Activated CD4-positive, alpha-beta T cell treated with anti-CD3 and anti-CD28 coated beads, Interleukin-2, amount 10 ng/mL, durations not matched to agents 7 days and 5 days (primary cell): ENCODE results near the gene SOCS7. TPM values are rescaled to one million over a fixed set of nuclear protein-coding genes. Genes with fewer than 3 reads are reported as not detected.
A peak's percentile ranks its signal among the peaks of the same experiment; 100 is the strongest.

Experiments
- CTCF ChIA-PET: fragments of 350-600 bp; sonication (Branson Sonifier 250); formaldehyde crosslinking; loops from one replicate; lab custom pipeline; 2021; ENCODE audit warnings: antibody characterized with exemption; lab: Charles Lee
- POLR2A ChIA-PET: fragments of 350-600 bp; sonication (Branson Sonifier 250); formaldehyde crosslinking; loops from one replicate; lab custom pipeline; 2021; ENCODE audit warnings: antibody characterized with exemption; lab: Charles Lee
- DNase-seq: peaks from one replicate; pipeline ENCODE4 v3.0.0-alpha.2; 2020
- H3K27ac Mint-ChIP-seq: one replicate; pipeline ENCODE4 v1.8.0; 2021; ENCODE audit warnings: mild to moderate bottlenecking, moderate library complexity, mixed read lengths
- H3K27me3 Mint-ChIP-seq: one replicate; pipeline ENCODE4 v1.8.0; 2021; ENCODE audit warnings: mixed read lengths
- H3K36me3 Mint-ChIP-seq: one replicate; pipeline ENCODE4 v1.8.0; 2021; ENCODE audit warnings: low read depth, mixed read lengths
- H3K4me1 Mint-ChIP-seq: one replicate; pipeline ENCODE4 v1.8.0; 2021; ENCODE audit warnings: mixed read lengths
- H3K4me3 Mint-ChIP-seq: one replicate; pipeline ENCODE4 v1.8.0; 2021; ENCODE audit warnings: mild to moderate bottlenecking, moderate library complexity, mixed read lengths
- H3K9me3 Mint-ChIP-seq: one replicate; pipeline ENCODE4 v1.8.0; 2021; ENCODE audit warnings: mixed read lengths
- total RNA-seq, 2 experiments: library from RNA; stranded (reverse); gene quantifications; one replicate each; pipeline ENCODE4 v1.2.3, GENCODE V29; 2021

SOCS7 gene
- total RNA-seq, 2 experiments from 2014 or later, result 12.4 to 16.2 TPM

DNA sequence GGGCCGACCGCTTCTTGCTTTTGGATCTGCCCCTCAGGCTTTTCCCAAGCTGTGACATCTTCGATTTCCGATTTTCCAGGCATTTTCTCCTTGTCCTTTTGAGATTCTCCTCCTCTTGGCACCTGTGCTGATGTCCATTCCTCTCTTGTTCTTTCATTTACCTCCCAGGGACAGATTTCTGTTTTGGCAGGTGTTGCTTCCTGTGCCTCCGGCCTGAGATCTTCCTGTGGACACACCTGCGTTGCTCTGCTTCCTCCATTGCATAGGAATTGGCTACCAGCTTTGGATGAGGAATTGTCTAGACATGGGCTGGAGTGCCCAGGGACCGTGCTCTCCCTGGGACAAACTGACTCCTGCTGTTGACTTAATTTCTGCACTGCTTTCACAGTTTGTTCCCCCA is 23.0 kb upstream of the SOCS7 start:
- Mint-ChIP-seq H3K4me3 (no peak overlapping the region), H3K27ac (no peak overlapping the region), H3K4me1 (peaks cover 6% of the 10 kb centered on the region), H3K36me3 (no peaks in the 10 kb centered on the region), H3K9me3 (no peaks in the 10 kb centered on the region), H3K27me3 (no peaks in the 10 kb centered on the region)
- ChIA-PET CTCF (interaction anchor here (0.8 kb wide), 1 partner anchor 21 kb away, joined by 3 read pairs; no protein-coding TSS in a partner anchor), POLR2A (no interaction called here)
- DNase-seq, result no peak

DNA sequence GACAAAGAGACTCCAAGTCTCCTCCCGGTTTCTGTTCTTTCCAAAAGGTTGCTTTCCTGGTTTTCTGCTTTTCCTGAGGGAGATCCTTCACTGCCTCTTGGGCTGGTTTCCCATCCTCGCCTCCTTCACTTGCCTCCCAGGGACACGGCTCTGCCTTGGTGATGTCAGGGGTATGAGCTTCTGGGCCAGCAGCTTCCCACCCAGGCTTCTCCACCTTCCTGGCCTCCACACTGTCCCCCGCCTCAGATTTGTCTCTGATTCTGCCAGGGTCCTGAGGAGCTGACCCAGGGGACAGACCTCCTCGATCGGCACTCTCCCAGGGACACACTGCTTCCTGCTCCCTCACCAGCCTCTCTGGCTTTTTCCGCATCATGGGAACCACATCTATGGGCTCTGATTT is 22.4 kb upstream of the SOCS7 start:
- POLR2A ChIA-PET, result no interaction called here
- no peak for DNase-seq
- Mint-ChIP-seq H3K27ac (no peak overlapping the region), H3K4me1 (peaks cover 6% of the 10 kb centered on the region), H3K36me3 (no peaks in the 10 kb centered on the region), H3K4me3 (no peak overlapping the region), H3K9me3 (no peaks in the 10 kb centered on the region), H3K27me3 (peaks cover 2% of the 10 kb centered on the region)
- CTCF ChIA-PET, result interaction anchor here (0.8 to 7.7 kb wide), 2 partner anchors 19 to 20 kb away, joined by 3 to 34 read pairs; no protein-coding TSS in a partner anchor

DNA sequence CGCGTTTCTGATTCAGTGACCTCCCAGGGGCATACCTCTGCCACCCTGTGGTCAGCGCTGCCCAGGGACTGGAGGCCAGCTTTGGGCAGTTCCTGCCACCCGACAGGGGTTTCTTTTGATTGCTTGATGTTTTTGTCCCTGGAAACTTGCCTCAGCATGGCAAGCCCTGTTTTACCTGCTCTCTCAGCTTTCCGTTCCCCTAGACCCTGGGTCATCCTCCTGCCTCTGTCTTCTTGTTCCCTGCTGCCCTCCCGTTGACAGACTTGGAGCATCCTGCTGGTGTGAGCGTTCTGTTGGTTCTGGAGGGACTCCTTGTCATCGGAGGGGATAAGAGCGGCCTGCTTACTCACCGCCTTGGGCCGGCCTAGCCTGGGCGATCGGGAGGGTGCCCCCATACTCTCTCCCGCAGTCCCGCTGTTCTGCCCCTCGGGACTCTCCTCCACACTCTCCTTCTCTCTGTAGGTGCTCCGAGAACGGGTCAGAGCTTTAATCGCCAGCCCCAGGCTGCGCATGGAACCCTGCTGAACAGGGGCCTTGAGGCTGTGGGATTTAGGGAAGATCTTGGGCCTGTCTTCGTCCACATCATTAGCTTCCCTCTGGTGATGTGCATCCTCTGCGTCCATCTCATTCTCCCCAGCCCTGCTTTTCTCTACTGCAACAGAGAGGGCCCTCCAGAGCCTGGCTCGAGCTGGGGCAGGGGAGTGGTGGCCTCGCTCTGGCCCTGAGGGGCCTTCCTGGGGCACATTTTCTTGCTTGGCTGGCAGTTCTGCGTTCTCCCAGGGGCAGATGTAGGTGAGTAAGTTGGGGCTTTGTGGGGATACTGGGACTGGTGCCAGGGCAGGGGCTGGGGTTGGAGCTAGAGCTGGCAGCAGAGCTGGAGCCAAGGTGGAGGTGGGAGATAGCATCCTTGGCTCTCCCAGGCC is 21.6 kb upstream of the SOCS7 start:
- H3K36me3 Mint-ChIP-seq, result no peaks in the 10 kb centered on the region
- peaks cover 2% of the 10 kb centered on the region for H3K27me3 Mint-ChIP-seq
- POLR2A ChIA-PET, result no interaction called here
- no peaks in the 10 kb centered on the region for H3K9me3 Mint-ChIP-seq
- CTCF ChIA-PET, result interaction anchor here (1.2 to 7.7 kb wide), 2 partner anchors 8 to 18 kb away, joined by 4 to 34 read pairs; no protein-coding TSS in a partner anchor
- H3K27ac Mint-ChIP-seq, result no peak overlapping the region
- H3K4me1 Mint-ChIP-seq, result peaks cover 6% of the 10 kb centered on the region
- no peak overlapping the region for H3K4me3 Mint-ChIP-seq
- DNase-seq, result no peak

DNA sequence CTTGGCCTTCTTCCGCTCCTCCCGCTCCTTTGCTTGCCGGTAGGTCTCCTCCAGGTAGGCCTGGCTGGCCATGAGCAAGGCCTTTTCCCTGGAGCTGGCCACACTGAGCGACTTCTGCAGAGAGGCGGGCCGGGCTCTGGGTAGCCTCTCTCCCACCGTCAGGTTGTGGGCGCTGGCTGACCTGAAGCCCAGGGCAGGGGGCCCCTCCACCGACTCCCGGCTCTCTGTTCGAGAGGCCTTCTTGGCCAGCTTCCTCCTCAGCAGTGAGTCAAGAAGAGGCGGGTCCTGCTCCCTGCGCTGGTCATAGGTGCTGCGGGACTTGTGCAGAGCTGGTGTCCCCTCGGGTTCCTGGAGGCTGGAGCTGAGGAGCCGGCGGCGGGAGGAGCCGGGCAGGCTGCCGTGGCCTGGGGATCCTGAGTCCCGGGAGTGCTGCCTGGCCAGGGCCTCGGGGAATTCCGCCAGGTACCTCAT is 20.7 kb upstream of the SOCS7 start:
- Mint-ChIP-seq H3K9me3 (no peaks in the 10 kb centered on the region), H3K4me3 (no peak overlapping the region), H3K4me1 (peaks cover 6% of the 10 kb centered on the region), H3K36me3 (no peaks in the 10 kb centered on the region), H3K27me3 (peaks cover 2% of the 10 kb centered on the region), H3K27ac (no peak overlapping the region)
- CTCF ChIA-PET, result interaction anchor here (1.2 to 7.7 kb wide), 3 partner anchors 9 to 17 kb away, joined by 4 to 34 read pairs (median 4); no protein-coding TSS in a partner anchor
- POLR2A ChIA-PET, result no interaction called here
- DNase-seq, result no peak

DNA sequence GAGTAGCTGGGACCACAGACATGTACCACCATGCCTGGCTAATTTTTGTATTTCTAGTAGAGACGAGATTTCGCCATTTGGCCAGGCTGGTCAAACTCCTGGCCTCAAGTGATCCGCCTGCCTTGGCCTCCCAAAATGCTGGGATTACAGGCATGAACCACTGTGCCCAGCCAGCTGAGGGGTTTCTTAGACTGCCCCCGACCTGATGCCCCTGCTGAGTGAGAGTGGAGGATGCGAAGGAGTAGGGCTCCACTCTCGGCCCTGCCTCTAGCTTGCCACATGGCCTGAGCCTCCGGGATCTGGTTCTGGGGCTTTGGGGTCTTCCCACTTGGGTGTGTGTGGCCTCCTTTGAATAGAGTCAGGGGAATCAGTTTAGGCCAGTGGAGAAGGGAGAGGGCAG is 18.9 kb upstream of the SOCS7 start:
- Mint-ChIP-seq H3K4me1 (no peaks in the 10 kb centered on the region), H3K9me3 (no peaks in the 10 kb centered on the region), H3K36me3 (no peaks in the 10 kb centered on the region), H3K27ac (no peak overlapping the region), H3K27me3 (peaks cover 2% of the 10 kb centered on the region), H3K4me3 (no peak overlapping the region)
- DNase-seq, result no peak
- ChIA-PET POLR2A (no interaction called here), CTCF (interaction anchor here (1.1 to 7.7 kb wide), 5 partner anchors 8 to 82 kb away, joined by 3 to 34 read pairs (median 6); no protein-coding TSS in a partner anchor)

DNA sequence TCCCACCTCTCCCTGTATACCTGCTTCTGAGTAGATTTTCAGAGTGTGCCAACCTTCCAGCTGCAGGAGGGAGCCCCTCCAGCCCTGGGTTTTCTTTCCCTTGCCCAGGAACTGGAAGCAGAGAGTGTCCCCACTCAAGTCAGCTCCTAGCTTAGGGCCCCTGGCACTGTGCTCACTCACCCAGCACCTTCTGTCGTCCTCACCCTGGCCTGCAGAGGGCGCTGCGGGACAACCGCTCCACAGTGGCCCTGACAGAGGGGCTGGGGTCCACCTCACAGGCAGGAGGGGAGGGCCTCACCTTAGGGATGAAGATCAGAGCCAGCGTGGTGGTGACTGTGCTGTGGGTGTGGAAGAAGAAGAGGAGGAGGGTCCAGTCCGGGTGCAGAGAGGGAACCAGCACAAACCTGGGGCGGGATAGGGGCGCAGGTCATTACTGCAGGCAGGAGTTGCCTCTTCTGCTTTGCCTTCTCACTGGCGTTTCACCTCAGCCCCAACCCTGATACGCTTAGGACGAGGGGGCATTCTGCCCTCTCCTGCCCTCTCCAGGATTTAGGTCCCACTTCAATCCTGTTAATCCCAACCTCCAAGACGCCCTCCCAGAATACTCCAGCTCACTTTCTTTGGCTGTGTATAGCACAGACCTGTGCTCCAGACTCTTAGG is 17.9 kb upstream of the SOCS7 start:
- peaks cover 2% of the 10 kb centered on the region for H3K27me3 Mint-ChIP-seq
- ChIA-PET CTCF (interaction anchor here (0.6 to 7.7 kb wide), 5 partner anchors 9 to 67 kb away, joined by 3 to 34 read pairs (median 3); partner anchors contain the start of gene GPR179), POLR2A (no interaction called here)
- H3K27ac Mint-ChIP-seq, result no peak overlapping the region
- no peak overlapping the region for H3K4me3 Mint-ChIP-seq
- DNase-seq, result peak; percentile 57
- no peaks in the 10 kb centered on the region for H3K4me1 Mint-ChIP-seq
- no peaks in the 10 kb centered on the region for H3K36me3 Mint-ChIP-seq
- H3K9me3 Mint-ChIP-seq, result no peaks in the 10 kb centered on the region

DNA sequence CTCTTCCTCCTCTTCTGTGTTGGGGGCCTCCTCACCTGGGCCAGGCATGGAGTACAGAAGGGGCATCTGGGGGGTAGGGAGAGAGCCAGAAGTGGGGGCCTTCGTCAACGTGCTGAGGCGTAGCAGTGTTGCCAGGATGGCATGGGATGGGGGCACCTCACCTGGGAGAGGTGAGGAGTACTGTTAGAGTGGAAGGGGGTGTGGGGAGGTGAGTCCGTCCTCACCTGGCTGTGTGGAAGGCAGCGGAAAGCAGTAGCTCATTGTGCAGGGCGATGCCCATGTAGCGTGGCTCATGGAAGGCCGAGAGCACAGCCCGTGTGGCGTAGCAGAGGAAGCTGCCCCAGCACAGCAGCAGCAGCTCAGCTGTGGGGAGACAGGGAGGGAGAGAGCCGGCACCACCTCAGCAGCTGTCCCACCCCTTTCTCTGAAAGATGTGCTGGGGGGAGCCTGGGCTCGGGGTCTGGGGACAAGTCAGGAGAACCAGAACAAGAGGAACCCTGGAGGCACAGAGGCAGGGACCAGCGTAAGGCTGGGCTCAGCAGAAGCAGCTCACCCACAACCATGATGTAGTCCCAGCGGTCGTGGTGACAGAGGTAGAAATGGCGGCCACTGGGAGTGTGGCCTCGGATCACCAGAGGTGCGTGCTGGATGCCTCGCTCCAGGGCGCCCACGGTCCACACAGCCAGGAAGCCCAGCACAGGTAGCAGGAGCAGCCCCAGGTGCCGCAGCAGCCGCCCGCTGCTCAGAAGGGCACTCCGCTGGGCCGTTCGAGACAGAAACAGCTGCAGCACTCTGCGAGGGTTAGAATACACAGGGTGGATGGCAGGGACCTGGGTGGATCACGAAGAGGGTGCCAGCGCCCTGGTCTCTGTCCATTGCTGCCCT is 16.9 kb upstream of the SOCS7 start:
- DNase-seq, result no peak
- H3K27me3 Mint-ChIP-seq, result peaks cover 2% of the 10 kb centered on the region
- H3K27ac Mint-ChIP-seq, result no peak overlapping the region
- no peaks in the 10 kb centered on the region for H3K4me1 Mint-ChIP-seq
- ChIA-PET POLR2A (no interaction called here), CTCF (interaction anchor here (5.1 to 7.7 kb wide), 2 partner anchors 13 to 14 kb away, joined by 20 to 34 read pairs; no protein-coding TSS in a partner anchor)
- no peaks in the 10 kb centered on the region for H3K36me3 Mint-ChIP-seq
- H3K9me3 Mint-ChIP-seq, result no peaks in the 10 kb centered on the region
- H3K4me3 Mint-ChIP-seq, result no peak overlapping the region

DNA sequence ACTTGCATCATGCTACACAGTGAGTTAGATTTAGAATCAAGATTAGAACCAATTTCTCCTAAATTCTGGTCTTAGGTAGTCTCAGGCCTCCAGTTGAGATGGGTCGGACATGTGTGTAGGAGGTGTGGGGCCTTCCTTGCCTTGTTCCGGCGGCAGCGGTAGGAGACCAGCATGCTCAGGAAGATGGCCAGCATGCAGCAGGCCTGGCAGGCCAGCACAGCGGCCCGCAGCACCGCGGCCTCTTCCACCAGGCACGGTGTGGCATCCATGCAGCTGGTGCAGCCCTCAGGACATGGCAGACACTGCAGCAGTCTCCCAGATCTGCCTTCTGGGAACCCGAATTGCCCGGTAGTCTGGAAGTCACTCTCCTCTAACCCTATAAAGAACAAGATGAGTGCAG is 14.8 kb upstream of the SOCS7 start:
- DNase-seq, result no peak
- H3K27ac Mint-ChIP-seq, result no peak overlapping the region
- ChIA-PET POLR2A (no interaction called here), CTCF (interaction anchor here (5.1 to 7.7 kb wide), 2 partner anchors 12 to 15 kb away, joined by 20 to 34 read pairs; no protein-coding TSS in a partner anchor)
- peaks cover 2% of the 10 kb centered on the region for H3K27me3 Mint-ChIP-seq
- no peaks in the 10 kb centered on the region for H3K36me3 Mint-ChIP-seq
- H3K4me3 Mint-ChIP-seq, result no peak overlapping the region
- H3K4me1 Mint-ChIP-seq, result no peaks in the 10 kb centered on the region
- no peaks in the 10 kb centered on the region for H3K9me3 Mint-ChIP-seq

DNA sequence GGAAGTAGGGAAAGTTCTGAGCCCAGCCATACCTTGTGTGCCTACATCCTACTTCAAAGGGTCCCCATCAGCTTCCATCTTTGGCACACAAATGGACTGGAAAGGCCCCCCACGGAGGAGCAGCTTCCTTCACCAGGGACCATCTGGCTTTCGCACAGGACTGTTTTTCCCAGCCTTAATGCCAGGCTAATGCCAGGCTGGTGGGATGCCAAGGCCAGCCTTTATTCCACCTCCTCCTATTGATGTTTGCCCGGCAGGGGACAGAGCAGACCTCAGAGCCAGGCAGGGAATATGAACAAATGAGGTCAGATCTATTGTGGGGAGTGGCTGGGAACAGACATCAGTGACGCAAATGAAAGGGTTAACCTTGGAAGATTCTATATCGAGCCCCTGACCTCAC is 13.6 kb upstream of the SOCS7 start:
- H3K27me3 Mint-ChIP-seq, result peaks cover 2% of the 10 kb centered on the region
- H3K4me1 Mint-ChIP-seq, result no peaks in the 10 kb centered on the region

DNA sequence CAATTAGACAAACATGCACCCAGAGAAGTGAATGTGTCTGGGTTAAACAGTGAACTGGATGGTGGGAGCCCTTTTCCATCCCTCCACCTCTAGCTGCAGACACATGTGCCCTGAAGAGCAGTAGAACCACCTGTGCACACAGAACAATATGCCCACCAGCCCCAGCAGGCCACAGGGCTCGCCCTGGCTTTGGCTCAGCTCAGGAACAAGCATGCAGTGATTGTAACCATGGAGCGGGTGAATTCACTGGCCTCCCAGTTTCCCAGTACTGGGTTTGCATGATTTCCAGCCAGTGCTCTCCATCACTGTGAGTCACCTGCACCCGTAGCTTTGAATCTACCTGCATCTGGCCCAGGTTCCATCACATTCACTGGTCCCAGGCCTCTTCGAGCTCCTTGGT is 13.1 kb upstream of the SOCS7 start:
- no peak for DNase-seq
- ChIA-PET POLR2A (no interaction called here), CTCF (interaction anchor here (3.6 kb wide), 1 partner anchor 11 kb away, joined by 18 read pairs; no protein-coding TSS in a partner anchor)
- Mint-ChIP-seq H3K9me3 (no peaks in the 10 kb centered on the region), H3K27ac (no peak overlapping the region), H3K36me3 (no peaks in the 10 kb centered on the region), H3K4me1 (no peaks in the 10 kb centered on the region), H3K27me3 (peaks cover 2% of the 10 kb centered on the region), H3K4me3 (no peak overlapping the region)

More for the DNA sequence above, 13.6 kb upstream of the SOCS7 start:
- H3K27ac Mint-ChIP-seq, result no peak overlapping the region
- DNase-seq, result no peak
- no peaks in the 10 kb centered on the region for H3K9me3 Mint-ChIP-seq
- ChIA-PET POLR2A (no interaction called here), CTCF (interaction anchor here (3.6 kb wide), 1 partner anchor 11 kb away, joined by 18 read pairs; no protein-coding TSS in a partner anchor)
- H3K4me3 Mint-ChIP-seq, result no peak overlapping the region
- H3K36me3 Mint-ChIP-seq, result no peaks in the 10 kb centered on the region

DNA sequence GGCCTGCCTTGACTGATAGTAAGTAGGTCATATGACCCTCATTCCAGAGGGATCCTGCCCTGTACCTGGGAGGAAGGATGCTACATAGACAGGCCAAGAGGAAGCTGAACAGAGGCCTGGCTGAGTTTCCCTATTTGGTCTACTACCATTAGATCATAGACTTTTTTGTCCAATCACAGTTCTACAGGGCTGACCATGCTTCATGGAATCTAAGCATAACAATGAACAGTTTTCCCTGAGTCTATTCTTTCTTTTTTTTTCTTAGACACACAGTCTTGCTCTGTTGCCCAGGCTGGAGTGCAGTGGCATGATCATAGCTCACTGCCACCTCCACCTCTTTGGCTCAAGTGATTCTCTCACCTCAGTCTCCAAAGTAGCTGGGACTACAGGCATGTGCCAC is 11.8 kb upstream of the SOCS7 start:
- H3K4me3 Mint-ChIP-seq, result no peak overlapping the region
- no peak overlapping the region for H3K27ac Mint-ChIP-seq
- POLR2A ChIA-PET, result no interaction called here
- CTCF ChIA-PET, result interaction anchor here (3.6 kb wide), 1 partner anchor 9 kb away, joined by 18 read pairs; no protein-coding TSS in a partner anchor
- H3K36me3 Mint-ChIP-seq, result no peaks in the 10 kb centered on the region
- H3K9me3 Mint-ChIP-seq, result no peaks in the 10 kb centered on the region
- no peaks in the 10 kb centered on the region for H3K4me1 Mint-ChIP-seq
- no peak for DNase-seq
- no peaks in the 10 kb centered on the region for H3K27me3 Mint-ChIP-seq
